Skeletal muscle satellite cell (primary cell): Measurements from ENCODE around the gene CAPN2.

Experiments used
- H3K27me3 ChIP-seq: 2 replicates; pipeline ENCODE4 v1.7.0; 2013; ENCODE audit warnings: low read length; ENCODE audit not compliant: control insufficient read depth, insufficient read depth
- H3K36me3 ChIP-seq: 2 replicates; pipeline ENCODE4 v1.7.0; 2013; ENCODE audit warnings: mild to moderate bottlenecking, control low read depth, low read length; ENCODE audit not compliant: insufficient read depth
- H3K4me1 ChIP-seq: 2 replicates; pipeline ENCODE4 v1.7.0; 2013; ENCODE audit warnings: low read length; ENCODE audit not compliant: control insufficient read depth, insufficient read depth
- H3K4me2 ChIP-seq: 2 replicates; pipeline ENCODE4 v1.7.0; 2013; ENCODE audit warnings: mild to moderate bottlenecking, low read length
- H3K4me3 ChIP-seq: 2 replicates; pipeline ENCODE4 v1.7.0; 2013; ENCODE audit warnings: low read length
- H3K9ac ChIP-seq: 2 replicates; pipeline ENCODE4 v1.7.0; 2013; ENCODE audit warnings: mild to moderate bottlenecking, low read depth, low read length, moderate library complexity
- H3K9me3 ChIP-seq: replicated peaks from 2 replicates; pipeline ENCODE4 v1.7.0; 2013; ENCODE audit warnings: mild to moderate bottlenecking, control low read depth, low read length

The CAPN2 gene

GRCh38 chr1:223713546-223714420 is 1.4 kb downstream of the CAPN2 start:
- Histone ChIP-seq H3K4me1 (peaks cover 60% of the 10 kb centered on the region), H3K36me3 (peaks cover 48% of the 10 kb centered on the region), H3K9ac (peak overlapping the region; percentile 99)

GRCh38 chr1:223714421-223714724 is 2.0 kb downstream of the CAPN2 start:
- peak overlapping the region; percentile 99 for H3K9ac ChIP-seq
- no peaks in the 10 kb centered on the region for H3K9me3 ChIP-seq
- H3K4me3 ChIP-seq = peak overlapping the region; percentile 78
- H3K36me3 ChIP-seq = peaks cover 52% of the 10 kb centered on the region
- H3K4me1 ChIP-seq = peaks cover 60% of the 10 kb centered on the region
- H3K27me3 ChIP-seq = no peaks in the 10 kb centered on the region
- H3K4me2 ChIP-seq = peak overlapping the region; percentile 98

More at GRCh38 chr1:223713546-223714420, 1.4 kb downstream of the CAPN2 start:
- Histone ChIP-seq H3K9me3 (no peaks in the 10 kb centered on the region), H3K27me3 (no peaks in the 10 kb centered on the region), H3K4me3 (peak overlapping the region; percentile 78), H3K4me2 (peak overlapping the region; percentile 98)

- H3K27me3 ChIP-seq = no peaks in the 10 kb centered on the region
- H3K4me1 ChIP-seq = peaks cover 63% of the 10 kb centered on the region
- H3K4me2 ChIP-seq = peak overlapping the region; percentile 98
- H3K9me3 ChIP-seq = no peaks in the 10 kb centered on the region
- H3K4me3 ChIP-seq = peak overlapping the region; percentile 78
- peaks cover 59% of the 10 kb centered on the region for H3K36me3 ChIP-seq
- H3K9ac ChIP-seq = peak overlapping the region; percentile 99
Measured at GRCh38 chr1:223714849-223715603, 2.7 kb downstream of the CAPN2 start.

- Histone ChIP-seq H3K4me3 (peak overlapping the region; percentile 78), H3K9me3 (no peaks in the 10 kb centered on the region), H3K4me1 (peaks cover 70% of the 10 kb centered on the region), H3K27me3 (no peaks in the 10 kb centered on the region), H3K9ac (peak overlapping the region; percentile 45), H3K36me3 (peaks cover 66% of the 10 kb centered on the region), H3K4me2 (peak overlapping the region; percentile 98)
Measured at GRCh38 chr1:223715604-223716172, 3.3 kb downstream of the CAPN2 start.

GRCh38 chr1:223716302-223716862 is 4.0 kb downstream of the CAPN2 start:
- peak overlapping the region; percentile 45 for H3K9ac ChIP-seq
- peak overlapping the region; percentile 78 for H3K4me3 ChIP-seq
- peaks cover 73% of the 10 kb centered on the region for H3K36me3 ChIP-seq
- no peaks in the 10 kb centered on the region for H3K9me3 ChIP-seq
- peaks cover 77% of the 10 kb centered on the region for H3K4me1 ChIP-seq
- no peaks in the 10 kb centered on the region for H3K27me3 ChIP-seq
- H3K4me2 ChIP-seq = peak overlapping the region; percentile 98

- peaks cover 76% of the 10 kb centered on the region for H3K4me1 ChIP-seq
- peak overlapping the region; percentile 45 for H3K9ac ChIP-seq
- peaks cover 79% of the 10 kb centered on the region for H3K36me3 ChIP-seq
- no peaks in the 10 kb centered on the region for H3K27me3 ChIP-seq
- peak overlapping the region; percentile 98 for H3K4me2 ChIP-seq
- H3K4me3 ChIP-seq = peak overlapping the region; percentile 78
- H3K9me3 ChIP-seq = no peaks in the 10 kb centered on the region
Measured at GRCh38 chr1:223717123-223717522, 4.8 kb downstream of the CAPN2 start.

GRCh38 chr1:223717695-223718363 is 5.5 kb downstream of the CAPN2 start:
- Histone ChIP-seq H3K4me3 (no peak overlapping the region), H3K4me2 (no peak overlapping the region), H3K9me3 (no peaks in the 10 kb centered on the region), H3K27me3 (no peaks in the 10 kb centered on the region), H3K9ac (no peak overlapping the region), H3K4me1 (peaks cover 76% of the 10 kb centered on the region), H3K36me3 (peaks cover 86% of the 10 kb centered on the region)

- peaks cover 74% of the 10 kb centered on the region for H3K4me1 ChIP-seq
- H3K9me3 ChIP-seq = no peaks in the 10 kb centered on the region
- no peaks in the 10 kb centered on the region for H3K27me3 ChIP-seq
- no peak overlapping the region for H3K4me3 ChIP-seq
- peak overlapping the region; percentile 22 for H3K9ac ChIP-seq
- H3K36me3 ChIP-seq = peaks cover 92% of the 10 kb centered on the region
- no peak overlapping the region for H3K4me2 ChIP-seq
Measured at GRCh38 chr1:223718850-223719249, 6.5 kb downstream of the CAPN2 start.

- peak overlapping the region; percentile 23 for H3K9ac ChIP-seq
- no peak overlapping the region for H3K4me3 ChIP-seq
- peaks cover 94% of the 10 kb centered on the region for H3K36me3 ChIP-seq
- H3K4me1 ChIP-seq = peaks cover 70% of the 10 kb centered on the region
- H3K27me3 ChIP-seq = no peaks in the 10 kb centered on the region
- peak overlapping the region; percentile 20 for H3K4me2 ChIP-seq
- no peaks in the 10 kb centered on the region for H3K9me3 ChIP-seq
Measured at GRCh38 chr1:223720971-223721591, 8.7 kb downstream of the CAPN2 start.

GRCh38 chr1:223721658-223722607 is 9.6 kb downstream of the CAPN2 start:
- peaks cover 70% of the 10 kb centered on the region for H3K4me1 ChIP-seq
- H3K9ac ChIP-seq = peak overlapping the region; percentile 23
- no peak overlapping the region for H3K4me3 ChIP-seq
- peak overlapping the region; percentile 20 for H3K4me2 ChIP-seq
- H3K9me3 ChIP-seq = no peaks in the 10 kb centered on the region
- H3K27me3 ChIP-seq = no peaks in the 10 kb centered on the region
- H3K36me3 ChIP-seq = peaks cover 87% of the 10 kb centered on the region
